HG03520 (cell line): ENCODE results near the gene CBLB.

ENCODE experiments used
- ATAC-seq: cut with Tn5 transposase; IDR thresholded peaks from one replicate; pipeline ENCODE4 v1.9.1; 2021; ENCODE audit warnings: mild to moderate bottlenecking, moderate library complexity; ENCODE audit not compliant: unreplicated experiment

Gene CBLB

DNA sequence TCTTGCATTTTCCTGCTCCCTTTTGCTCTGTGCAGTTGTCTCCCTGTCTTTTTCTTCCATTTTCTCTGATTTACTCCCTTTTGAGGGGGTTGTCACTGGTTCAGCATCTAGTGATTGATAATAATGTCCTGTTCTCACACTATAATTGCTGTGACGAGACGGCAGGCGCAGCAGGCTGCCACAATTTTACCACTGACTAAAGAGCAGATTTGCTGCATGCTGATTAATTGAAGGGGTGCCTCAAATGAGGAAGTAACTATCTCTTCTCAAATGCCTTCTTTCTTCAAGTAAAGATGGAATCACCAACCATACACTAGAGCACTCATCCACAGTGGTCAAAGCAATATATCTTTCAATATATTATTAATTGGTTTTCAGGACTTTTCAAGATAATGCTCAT lies 219.3 kb downstream of the CBLB start:
- ATAC-seq = no peak

DNA sequence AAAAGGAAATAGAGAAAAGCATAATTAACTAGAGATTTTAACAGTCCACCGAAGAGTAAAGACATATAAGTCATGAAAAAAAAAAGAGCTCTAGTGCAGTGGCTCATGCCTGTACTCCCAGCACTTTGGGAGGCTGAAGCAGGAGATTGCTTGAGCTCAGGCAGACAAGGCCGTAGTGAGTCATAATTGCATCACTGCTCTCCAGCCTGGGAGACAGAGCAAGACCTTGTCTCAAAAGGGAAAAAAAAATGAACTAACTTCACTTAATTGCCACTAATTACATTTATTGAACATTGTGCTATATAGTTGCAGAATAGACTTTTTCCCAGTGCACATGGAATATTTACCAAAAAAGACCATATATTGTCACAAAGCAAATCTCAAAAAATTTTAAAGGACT lies 221.8 kb downstream of the CBLB start:
- ATAC-seq = no peak

DNA sequence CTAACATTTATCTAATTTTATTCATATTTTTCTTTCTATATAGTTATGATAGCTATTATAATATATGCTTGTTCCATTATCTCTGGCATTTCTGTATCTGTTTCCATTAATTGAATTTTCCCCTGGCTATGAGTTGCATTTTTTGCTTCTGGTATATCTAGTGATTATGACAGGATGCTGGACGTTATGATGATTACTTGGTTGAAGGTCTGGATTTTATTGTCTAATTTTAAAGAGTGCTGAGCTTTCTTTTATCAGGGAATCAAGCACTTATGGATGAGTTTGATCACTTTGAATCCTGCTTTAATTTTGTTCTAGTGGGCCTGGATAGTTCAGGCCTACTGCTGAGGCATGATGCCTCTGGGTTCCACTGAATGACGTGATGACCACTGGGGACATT lies 229.7 kb downstream of the CBLB start:
- no peak for ATAC-seq

DNA sequence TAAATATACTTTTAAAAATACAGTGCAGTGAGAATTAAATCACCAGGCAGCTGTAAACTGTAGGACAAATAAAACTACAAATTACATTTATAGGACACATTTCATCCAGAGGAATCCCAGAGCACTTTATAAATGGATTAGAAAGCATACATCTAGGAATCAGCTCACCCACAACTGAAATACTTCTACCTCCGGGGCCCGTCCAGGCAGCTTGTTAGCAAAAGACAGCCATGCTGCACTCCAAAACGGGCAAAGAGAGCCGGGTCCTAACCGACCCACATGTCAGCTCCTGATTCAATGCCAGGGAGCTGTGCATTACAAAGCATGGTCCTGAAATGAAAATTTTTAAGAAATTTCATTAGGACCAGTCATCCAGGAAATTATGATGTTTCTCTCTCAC lies 234.1 kb downstream of the CBLB start:
- no peak for ATAC-seq

DNA sequence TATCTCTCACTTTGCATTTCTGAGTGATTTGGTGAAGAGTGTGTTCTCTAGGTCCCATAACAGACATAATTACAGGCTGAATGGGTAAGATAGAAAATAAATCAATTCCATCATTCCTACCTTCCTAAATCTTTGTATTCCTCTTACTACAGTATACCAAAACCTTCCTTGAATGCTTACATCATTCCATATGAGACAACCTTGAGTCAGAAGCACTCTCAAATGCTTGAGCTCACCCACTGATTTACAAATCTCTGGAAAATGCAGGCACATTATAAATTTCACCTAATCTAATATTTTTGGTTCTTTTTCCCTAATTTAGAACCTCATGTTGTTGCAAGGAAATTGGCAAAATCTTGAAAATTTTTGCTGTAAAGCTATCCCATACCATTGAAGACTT lies 239.1 kb downstream of the CBLB start:
- no peak for ATAC-seq

DNA sequence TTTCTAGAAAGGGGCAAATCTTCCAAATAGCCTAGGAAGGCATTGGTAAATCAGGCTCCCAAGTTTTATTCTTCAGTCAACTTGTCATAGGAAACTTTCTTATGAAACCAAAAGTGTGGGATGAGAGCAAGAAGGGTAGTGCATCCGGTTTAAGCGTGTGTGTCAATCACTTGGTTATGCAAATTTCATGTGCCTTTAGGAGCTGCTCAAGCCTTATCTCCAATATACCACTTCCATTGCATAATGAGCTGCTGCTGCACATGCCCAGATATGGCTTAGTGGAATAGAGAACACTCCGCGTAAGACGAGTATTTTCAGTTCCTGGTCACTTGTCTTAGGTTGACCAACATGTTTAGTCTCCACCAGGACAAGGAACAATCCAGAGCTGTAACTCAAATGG lies 242.1 kb downstream of the CBLB start:
- no peak for ATAC-seq

DNA sequence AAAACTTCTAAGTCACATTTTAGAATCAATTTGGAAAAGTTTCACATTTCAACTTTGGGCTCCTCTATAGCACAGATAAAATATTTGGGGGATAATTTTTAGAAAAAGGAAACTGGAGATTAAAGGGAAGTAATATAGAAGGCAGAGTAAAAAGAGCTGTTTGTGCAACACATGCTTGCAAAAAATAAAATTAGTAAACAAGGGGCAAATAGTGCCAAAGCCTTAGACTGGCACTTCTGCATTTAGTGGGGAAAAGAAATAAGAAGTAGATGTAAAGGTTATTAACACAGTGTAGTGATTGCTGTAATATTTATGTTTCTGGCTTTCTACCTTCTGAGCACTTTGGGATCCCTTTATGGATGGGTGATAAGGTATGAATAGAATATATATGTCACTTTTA lies 246.6 kb downstream of the CBLB start:
- ATAC-seq = no peak

DNA sequence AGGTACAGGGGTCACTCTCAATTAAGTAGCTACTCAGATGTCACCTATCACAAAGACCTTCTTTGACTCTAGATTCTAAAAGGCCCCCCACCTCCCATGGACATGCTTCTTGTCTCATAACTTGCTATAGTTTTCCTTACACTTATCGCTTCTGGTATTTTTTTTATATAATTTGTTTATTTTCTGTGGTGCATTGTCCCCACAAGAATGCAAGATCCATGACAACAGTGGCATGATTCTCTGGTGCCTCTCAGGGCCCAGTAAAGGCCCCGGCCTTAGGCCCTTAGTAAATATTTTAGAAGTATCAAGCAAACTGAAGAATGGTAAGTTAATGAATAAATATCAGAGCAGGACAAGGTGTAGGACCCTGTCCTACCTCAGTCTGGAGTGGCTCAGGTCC lies 248.6 kb downstream of the CBLB start:
- no peak for ATAC-seq

DNA sequence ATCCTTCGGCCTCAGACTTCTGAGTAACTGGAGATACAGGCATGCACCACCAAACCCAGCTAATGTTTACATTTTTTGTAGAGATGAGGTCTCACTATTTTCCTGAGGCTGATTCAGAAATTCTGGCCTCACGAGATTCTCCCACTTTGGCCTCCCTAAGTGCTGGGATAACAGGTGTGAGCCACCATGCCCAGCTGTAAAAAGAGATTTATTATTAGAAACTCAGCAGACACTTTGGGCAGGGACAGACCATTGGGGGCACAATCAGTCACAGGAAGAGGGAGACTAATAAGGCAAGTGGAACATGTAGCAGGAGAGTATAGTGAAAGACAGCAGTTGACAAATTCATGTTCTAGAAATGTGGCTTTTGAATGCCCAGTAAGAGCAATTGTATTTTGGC lies 249.2 kb downstream of the CBLB start:
- no peak for ATAC-seq

DNA sequence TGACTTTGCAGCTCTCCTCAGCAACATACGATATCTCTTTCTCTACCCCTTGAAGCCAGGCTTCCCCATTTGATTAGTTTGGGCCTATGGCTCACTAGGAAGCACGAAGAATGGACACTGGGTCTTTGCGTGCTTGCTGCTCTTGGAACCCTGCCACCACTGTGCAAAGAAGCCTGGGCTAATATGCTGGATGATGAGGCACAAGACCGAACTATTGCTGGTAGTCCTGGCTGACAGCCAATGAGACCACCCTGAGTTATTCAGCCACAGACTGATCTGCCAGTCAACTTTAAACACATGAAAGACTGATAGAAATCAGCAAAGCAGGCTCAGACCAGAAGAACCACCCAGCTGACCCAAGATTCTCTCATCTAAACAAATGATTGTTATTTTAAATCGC lies 250.3 kb downstream of the CBLB start:
- no peak for ATAC-seq

DNA sequence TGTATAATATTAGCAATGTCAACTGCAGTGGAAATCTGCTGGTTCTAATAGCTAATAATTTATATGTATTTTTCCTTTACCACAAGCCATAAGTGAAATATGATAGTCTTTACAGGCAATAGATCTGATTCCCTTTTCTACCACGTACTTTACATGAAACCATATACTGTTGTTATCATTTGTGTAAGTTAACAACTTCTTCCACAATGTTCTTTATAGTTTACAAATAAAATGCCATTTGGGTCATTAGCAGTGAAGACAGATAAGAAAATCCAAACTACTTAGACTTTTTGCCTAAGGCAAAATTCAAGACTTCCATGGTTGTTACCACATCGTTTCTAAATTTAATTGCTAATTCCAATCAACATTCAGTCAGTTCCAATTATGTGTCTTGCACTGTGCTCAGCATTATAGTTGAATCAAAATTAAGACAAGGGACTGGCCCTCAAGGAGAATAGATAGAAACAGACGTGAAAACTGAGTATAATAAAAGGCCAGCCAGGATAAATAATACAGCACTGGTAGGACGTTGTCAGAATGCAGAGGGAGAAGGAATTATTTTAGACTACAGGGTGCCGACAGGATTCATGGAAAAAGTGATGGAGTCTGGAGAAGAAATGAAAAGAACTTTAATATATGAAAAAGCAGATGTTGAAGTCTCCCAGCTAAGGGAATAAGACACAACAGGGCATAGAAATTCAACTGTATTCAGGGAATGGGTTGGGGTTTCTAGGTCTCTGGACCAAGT lies 252.3 kb downstream of the CBLB start:
- no peak for ATAC-seq

DNA sequence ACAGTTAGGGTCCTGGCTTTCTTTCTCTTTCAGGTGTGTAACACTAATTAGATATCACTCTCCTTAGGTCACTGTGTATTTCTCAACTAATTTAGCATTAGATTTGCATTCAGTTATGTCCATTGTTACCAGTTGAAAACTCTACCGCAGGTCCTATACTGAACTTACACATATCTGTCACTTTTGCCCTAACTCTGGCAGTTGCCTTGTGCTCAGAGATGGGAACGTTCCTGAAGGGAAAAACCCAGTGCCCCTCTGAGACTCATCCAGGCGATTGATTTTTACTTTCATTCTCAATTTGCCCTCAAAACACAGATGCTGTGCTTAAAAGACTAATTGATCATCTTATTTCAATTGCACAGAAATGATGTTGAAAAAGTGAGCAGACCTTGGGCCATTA lies 253.0 kb downstream of the CBLB start:
- ATAC-seq = no peak

DNA sequence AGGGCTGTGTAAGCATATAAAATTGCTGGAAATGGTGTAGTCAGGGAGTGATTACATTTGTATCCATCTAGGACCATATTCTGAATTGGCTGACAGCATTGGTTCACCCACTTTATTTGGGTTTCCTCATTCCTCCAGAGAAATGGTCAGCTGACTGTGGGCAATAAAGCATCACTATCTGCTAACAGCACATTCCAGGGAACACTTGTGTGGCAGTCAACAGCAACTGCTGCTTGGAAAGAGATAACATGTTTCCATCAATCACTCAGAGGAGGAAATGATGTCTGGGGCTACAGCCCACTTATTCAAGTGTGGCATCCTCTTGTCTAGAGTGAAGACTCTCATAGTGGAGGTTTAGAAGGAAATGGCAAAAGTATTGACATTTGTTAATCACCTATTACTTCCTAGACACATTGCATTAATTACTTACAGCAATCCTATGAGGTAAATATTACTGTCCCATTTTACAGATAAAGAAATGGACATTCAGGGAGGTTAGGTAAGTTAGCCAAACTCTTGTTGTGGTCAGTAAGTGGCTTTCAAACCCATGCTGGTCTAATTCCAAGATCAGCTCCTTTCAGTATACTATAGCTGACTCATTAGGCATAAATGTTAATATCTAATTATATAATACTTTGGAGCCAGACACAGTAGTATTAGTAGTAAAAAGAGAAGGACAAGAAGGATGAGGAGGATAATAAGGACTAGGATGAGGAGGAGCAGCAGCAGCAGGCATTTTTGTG lies 254.4 kb downstream of the CBLB start:
- ATAC-seq = no peak

DNA sequence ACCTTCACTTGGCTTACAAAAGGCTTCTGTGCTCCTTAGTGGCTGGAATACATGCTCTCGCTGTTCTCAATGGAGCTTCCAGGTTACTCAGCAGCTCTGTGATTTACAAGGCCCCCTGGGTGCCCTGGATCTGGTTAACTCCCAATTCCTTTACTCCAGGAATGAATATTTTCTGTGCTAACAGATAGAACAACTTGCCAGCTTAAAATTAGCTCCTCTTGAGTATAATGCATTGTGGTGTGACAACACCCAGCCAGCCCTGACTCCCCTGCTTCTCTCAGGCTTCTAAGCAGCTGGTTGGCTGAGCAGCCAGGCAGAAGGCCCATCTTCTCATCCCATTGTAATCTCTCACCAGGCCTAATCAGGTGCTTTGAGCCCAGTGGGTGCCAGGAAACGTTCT lies 255.7 kb downstream of the CBLB start:
- no peak for ATAC-seq

DNA sequence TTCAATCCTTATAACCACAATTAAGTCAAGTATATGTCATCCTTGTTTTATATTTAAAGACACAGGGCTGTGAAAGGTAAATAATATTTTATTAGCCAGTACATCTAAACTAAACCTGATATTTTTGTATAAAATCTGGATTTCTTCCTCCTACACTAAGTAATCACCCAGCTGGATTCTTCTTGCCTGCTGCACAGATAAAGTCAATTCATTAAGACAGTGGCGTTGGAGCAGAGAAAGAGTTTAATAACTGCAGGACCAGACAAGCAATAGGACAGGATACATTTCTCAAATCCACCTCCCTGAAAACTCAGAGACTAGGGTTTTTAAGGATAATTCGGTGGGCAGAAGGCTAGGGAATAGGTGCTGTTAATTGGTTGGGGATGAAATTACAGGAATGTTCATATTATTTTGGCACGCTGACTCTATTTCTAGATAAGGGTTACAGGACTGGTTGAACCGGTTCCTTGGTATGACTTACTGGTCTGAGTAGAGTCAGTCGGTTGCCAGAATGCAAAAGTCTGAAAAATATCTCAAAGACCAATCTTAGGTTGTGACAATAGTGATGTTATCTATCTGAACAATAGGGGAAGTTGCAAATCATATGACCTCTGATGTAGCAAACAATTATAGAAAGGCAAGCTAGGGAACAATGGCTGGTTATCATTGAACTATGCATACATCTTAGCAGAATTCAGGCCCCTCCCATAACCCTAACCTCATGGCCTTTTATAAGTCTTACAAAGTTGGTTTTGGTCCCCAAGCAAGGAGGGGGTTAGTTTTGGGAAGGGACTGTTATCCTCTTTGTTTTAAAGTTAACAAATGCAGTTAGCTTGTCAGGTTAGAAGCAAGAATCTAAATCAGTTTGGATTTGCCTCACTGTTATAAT lies 257.3 kb downstream of the CBLB start:
- no peak for ATAC-seq

DNA sequence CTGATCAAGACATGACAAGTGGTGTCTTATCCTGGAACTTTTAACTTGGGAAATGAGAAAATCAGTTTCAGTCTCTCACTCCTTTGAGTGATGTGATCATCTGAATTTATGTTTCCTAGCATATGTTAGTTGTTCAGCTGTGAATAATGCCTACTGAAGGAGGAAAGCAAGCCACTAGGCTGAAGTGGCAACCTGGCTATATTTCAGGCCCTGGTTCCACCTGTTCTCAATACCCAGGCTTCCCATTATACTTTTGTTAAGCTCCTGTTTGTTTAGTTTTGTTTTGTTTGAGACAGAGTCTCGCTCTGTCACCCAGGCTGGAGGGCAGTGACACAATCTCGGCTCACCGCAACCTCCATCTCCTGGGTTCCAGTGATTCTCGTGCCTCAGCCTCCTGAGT lies 258.3 kb downstream of the CBLB start:
- no peak for ATAC-seq

DNA sequence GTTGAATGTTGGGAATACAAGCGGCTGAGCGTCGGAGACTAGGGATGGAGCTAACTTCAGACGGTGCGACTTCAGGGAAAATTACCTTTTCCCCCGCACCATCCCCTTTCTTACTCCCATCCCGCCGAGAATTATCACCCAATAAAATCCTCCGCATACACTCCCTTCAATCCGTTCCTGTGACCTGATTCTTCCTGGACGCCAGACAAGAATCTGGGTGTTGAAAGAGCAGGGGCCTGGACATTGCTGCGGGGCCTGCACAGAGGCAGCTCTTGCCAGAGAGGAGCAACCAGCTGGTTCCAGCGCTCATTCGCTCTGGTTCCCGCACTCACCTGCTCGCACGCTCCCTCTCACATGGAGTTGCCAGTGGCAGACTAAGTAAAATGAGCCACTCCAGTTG lies 260.2 kb downstream of the CBLB start:
- ATAC-seq = no peak

DNA sequence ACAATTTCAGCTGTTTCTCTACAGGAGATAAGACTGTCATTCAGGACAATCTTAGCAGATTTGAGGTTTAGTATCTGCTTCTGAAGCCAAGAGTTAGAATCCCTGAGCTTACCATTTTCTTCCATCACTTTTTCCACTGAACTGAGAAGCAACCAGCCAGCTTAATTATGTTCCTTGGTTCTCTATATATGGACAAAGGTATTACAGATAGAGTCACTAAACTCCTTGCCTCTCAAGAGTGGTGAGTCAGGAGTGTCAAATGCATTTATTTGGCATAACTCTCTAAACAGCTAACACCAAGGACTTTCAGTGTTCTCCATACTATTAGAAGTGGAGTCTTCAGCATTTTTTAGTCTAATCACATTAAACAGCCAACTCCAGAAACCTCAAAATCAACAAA lies 262.8 kb downstream of the CBLB start:
- ATAC-seq = no peak
